Smooth muscle cell (in vitro differentiated cells): ENCODE measurements around the gene SNX33. TPM values are rescaled to one million over a fixed set of nuclear protein-coding genes. Genes with fewer than 3 reads are reported as not detected.
"Not testable (repeated sequence)": the region's sequence is repeated elsewhere in the genome, so short reads cannot be mapped to it uniquely, and the experiment has no call there.

Experiments used
- DNase-seq: peaks from one replicate; lab custom pipeline; 2025; ENCODE audit not compliant: unreplicated experiment; lab: John Stamatoyannopoulos, UW
- H2AFZ ChIP-seq: fragments of 200-600 bp; sonication (generic); 2 replicates; pipeline ENCODE4 v1.6.0; 2016; ENCODE audit warnings: antibody characterized with exemption, low read depth, mild to moderate bottlenecking
- H3F3A ChIP-seq: fragments of 200-600 bp; sonication (generic); 2 replicates; pipeline ENCODE4 v1.6.0; 2017; ENCODE audit warnings: antibody characterized with exemption, low read depth
- H3K27ac ChIP-seq: fragments of 200-600 bp; sonication (generic); 2 replicates; pipeline ENCODE4 v1.5.1; 2016; ENCODE audit warnings: low read depth, mild to moderate bottlenecking
- H3K27me3 ChIP-seq: fragments of 200-600 bp; sonication (generic); 2 replicates; pipeline ENCODE4 v1.6.1; 2016; ENCODE audit warnings: low read depth, mild to moderate bottlenecking
- H3K36me3 ChIP-seq: fragments of 200-600 bp; sonication (generic); 2 replicates; pipeline ENCODE4 v1.5.1; 2016; ENCODE audit warnings: low read depth
- H3K4me1 ChIP-seq: fragments of 200-600 bp; sonication (generic); 2 replicates; pipeline ENCODE4 v1.5.1; 2016; ENCODE audit warnings: low read depth
- H3K4me2 ChIP-seq: fragments of 200-600 bp; sonication (generic); 2 replicates; pipeline ENCODE4 v1.6.0; 2016; ENCODE audit warnings: mild to moderate bottlenecking
- H3K4me3 ChIP-seq: fragments of 200-600 bp; sonication (generic); 2 replicates; pipeline ENCODE4 v1.5.1; 2016; ENCODE audit warnings: mild to moderate bottlenecking
- H3K79me2 ChIP-seq: fragments of 200-600 bp; sonication (generic); 2 replicates; pipeline ENCODE4 v1.6.0; 2016; ENCODE audit warnings: low read depth, mild to moderate bottlenecking
- H3K9ac ChIP-seq: fragments of 200-600 bp; sonication (generic); 2 replicates; pipeline ENCODE4 v1.6.0; 2016; ENCODE audit warnings: low read depth
- H3K9me3 ChIP-seq: fragments of 200-600 bp; sonication (generic); replicated peaks from 2 replicates; pipeline ENCODE4 v1.5.1; 2016; ENCODE audit warnings: low read depth
- H4K20me1 ChIP-seq: fragments of 200-600 bp; sonication (generic); 2 replicates; pipeline ENCODE4 v1.6.0; 2016; ENCODE audit warnings: low read depth
- CTCF ChIP-seq: fragments of 200-600 bp; sonication (generic); IDR thresholded peaks from 2 replicates; pipeline ENCODE4 v1.5.1; 2017; ENCODE audit warnings: borderline replicate concordance, mild to moderate bottlenecking, antibody characterized with exemption; ENCODE audit not compliant: insufficient read depth, poor library complexity, severe bottlenecking
- WGBS: methylation state at CpG from one replicate; pipeline ENCODE4 v1.1.7; 2016; ENCODE audit warnings: low lambda C conversion rate; 5-methylcytosine and 5-hydroxymethylcytosine counted together
- polyA plus RNA-seq: library from polyadenylated mRNA; unstranded; fragments of >200 nt; fragmentation: Nextera tagmentation; extraction: Ambion mirVana; gene quantifications from 2 replicates; pipeline ENCODE4 v1.2.1, GENCODE V29; 2016
- total RNA-seq: library from RNA; depleted of rRNA; stranded (reverse); fragments of >200 nt; gene quantifications from 2 replicates; pipeline ENCODE4 v1.2.3, GENCODE V29; 2014

The SNX33 gene
- total and polyA plus RNA-seq, 2 experiments from 2014 or later: 13.6 to 14.2 TPM

GRCh38 chr15:75697523-75697922 is 49.8 kb downstream of the SNX33 start:
- Histone ChIP-seq H3K4me3 (no peak overlapping the region), H4K20me1 (no peaks in the 10 kb centered on the region), H3F3A (peaks cover 12% of the 10 kb centered on the region), H3K27ac (peak overlapping the region; percentile 52), H2AFZ (no peak overlapping the region), H3K4me1 (peaks cover 28% of the 10 kb centered on the region), H3K27me3 (no peaks in the 10 kb centered on the region), H3K9me3 (no peaks in the 10 kb centered on the region), H3K79me2 (no peaks in the 10 kb centered on the region), H3K4me2 (peak overlapping the region; percentile 30), H3K36me3 (no peaks in the 10 kb centered on the region), H3K9ac (no peak overlapping the region)
- 62% methylated on average over 7 of the region's 7 CpGs for WGBS
- DNase-seq: no peak
- no peak for TF ChIP-seq CTCF

- 86% methylated on average over 17 of the region's 21 CpGs for WGBS
- H2AFZ ChIP-seq, H3K9ac ChIP-seq, H3K9me3 ChIP-seq, H3K36me3 ChIP-seq, DNase-seq, H3K27me3 ChIP-seq, H3K79me2 ChIP-seq, H3K4me3 ChIP-seq, H4K20me1 ChIP-seq: not testable (repeated sequence)
- H3F3A ChIP-seq: peaks cover 12% of the 10 kb centered on the region
- peak overlapping the region; percentile 30 for H3K4me2 ChIP-seq
- peaks cover 28% of the 10 kb centered on the region for H3K4me1 ChIP-seq
- H3K27ac ChIP-seq: peak overlapping the region; percentile 52
Measured at GRCh38 chr15:75697974-75698747, 50.4 kb downstream of the SNX33 start.

GRCh38 chr15:75699517-75699916 is 51.8 kb downstream of the SNX33 start:
- H3K4me2 ChIP-seq: not testable (repeated sequence)

GRCh38 chr15:75699961-75700874 is 52.5 kb downstream of the SNX33 start:
- not testable (repeated sequence) for H3K27me3 ChIP-seq, H2AFZ ChIP-seq, H3K4me1 ChIP-seq, H4K20me1 ChIP-seq, H3K36me3 ChIP-seq, H3F3A ChIP-seq, H3K9me3 ChIP-seq, H3K79me2 ChIP-seq, H3K4me3 ChIP-seq
- 29% methylated on average over 12 of the region's 17 CpGs for WGBS
- Histone ChIP-seq H3K9ac (peak overlapping the region; percentile 26), H3K27ac (peak overlapping the region; percentile 81), H3K4me2 (peak overlapping the region; percentile 39)
- DNase-seq: peak; percentile 70

More at GRCh38 chr15:75699517-75699916, 51.8 kb downstream of the SNX33 start:
- H3K27me3 ChIP-seq, H3K79me2 ChIP-seq, DNase-seq, H4K20me1 ChIP-seq, H3K4me3 ChIP-seq, H3K9me3 ChIP-seq, H2AFZ ChIP-seq, H3K36me3 ChIP-seq, H3F3A ChIP-seq, H3K9ac ChIP-seq: not testable (repeated sequence)
- WGBS: 78% methylated on average over 7 of the region's 7 CpGs
- Histone ChIP-seq H3K4me1 (peaks cover 16% of the 10 kb centered on the region), H3K27ac (peak overlapping the region; percentile 81)

GRCh38 chr15:75701071-75702003 is 53.6 kb downstream of the SNX33 start:
- H3K36me3 ChIP-seq, H3K4me1 ChIP-seq, H3F3A ChIP-seq, H2AFZ ChIP-seq, H3K9ac ChIP-seq, H3K9me3 ChIP-seq, H4K20me1 ChIP-seq, H3K4me2 ChIP-seq, H3K27me3 ChIP-seq, H3K4me3 ChIP-seq, DNase-seq, H3K79me2 ChIP-seq: not testable (repeated sequence)
- 93% methylated on average over 12 of the region's 13 CpGs for WGBS
- peak overlapping the region; percentile 81 for H3K27ac ChIP-seq
